K562 treated with DMSO at 1 percent for 12 hours (cell line): ENCODE results near the gene TMEM40. TPM values are rescaled to one million over a fixed set of nuclear protein-coding genes. Genes with fewer than 3 reads are reported as not detected.

Source experiments
- total RNA-seq: library from RNA; unstranded; fragments of 300-600 nt; gene quantifications from 2 replicates; pipeline ENCODE4 v1.2.3, GENCODE V29; 2022; ENCODE audit not compliant: insufficient read depth

Gene TMEM40, protein sequence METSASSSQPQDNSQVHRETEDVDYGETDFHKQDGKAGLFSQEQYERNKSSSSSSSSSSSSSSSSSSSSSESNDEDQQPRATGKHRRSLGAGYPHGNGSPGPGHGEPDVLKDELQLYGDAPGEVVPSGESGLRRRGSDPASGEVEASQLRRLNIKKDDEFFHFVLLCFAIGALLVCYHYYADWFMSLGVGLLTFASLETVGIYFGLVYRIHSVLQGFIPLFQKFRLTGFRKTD
- total RNA-seq: 0.68 TPM in 1 of 2 replicates, not detected in the other

DNA sequence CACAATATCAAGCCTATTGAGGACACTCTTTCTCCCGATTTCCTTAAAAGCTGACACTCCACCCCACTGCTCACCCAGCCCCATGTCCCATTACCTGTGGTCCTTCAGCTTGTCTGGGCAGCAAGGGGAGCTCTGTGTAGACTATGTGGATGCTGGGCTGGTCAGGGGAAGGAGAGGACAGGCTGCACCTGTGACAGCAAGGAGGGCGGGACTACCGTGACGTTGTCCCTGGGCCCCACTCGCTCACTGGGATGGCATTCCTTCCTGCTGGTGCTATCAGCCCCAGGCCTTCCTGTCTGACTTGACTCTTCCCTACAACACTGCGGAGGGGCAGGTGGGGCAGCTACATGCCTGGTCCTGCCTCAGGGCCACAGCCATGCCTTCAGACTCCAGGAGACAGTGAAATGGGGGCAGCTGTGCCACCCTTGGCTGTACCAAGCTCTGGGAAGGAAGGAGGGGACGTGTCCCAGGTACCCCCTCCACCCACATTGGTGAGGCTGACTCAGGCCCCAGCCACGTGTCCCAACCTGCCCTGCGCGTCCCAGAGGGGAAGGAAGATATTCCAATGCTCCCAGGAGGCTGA is at the start of gene TMEM40:
Gene TMEM40, minus strand, starts transcription at position 163 of the 583 bp plus-strand sequence. CDS start 9,427 bp downstream, outside the sequence.

DNA sequence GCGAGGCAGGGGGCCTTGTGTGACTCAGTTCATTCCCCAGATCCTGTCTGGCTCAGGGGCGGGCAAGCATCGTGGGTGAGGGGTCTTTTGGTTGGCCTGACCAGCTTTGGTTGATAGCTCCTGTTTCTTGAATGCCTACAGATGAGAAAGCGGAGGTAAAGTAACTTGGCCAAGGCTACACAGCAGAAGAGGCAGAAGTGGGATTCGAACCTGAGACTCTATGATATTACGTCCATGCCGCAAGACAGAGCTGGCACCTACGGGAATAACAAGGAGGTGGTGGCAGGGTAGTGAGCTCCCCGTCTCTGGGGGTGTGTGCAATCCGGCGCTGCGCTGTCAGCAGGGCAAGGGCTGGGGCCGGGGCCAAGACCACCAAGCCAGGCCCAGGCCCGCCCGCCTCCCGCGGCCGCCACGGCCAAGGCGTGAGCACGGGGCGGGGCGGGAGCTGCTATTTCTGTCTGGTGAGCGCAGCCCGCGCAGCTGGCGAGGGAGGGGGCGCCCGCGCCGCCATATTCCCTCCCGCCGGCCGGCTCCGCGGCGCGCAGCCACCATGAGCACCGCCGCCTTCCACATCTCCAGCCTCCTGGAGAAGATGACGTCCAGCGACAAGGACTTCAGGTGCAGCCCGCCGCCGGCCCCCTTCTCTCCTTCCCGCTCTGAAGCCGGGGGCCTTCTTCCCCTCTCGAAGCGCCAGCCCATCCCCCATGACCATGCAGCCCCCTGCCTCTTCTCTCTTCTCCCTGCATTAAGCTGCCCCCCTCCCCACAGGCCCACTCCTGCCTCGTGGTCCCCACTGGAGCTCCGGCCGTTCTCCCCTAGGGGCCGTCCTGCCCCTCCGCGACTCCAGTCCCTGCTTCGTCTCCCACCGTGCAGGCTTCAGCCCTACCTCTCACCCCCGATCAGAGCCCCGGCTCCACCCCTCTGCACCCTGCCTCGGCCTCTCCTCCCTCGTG is 37.4 kb upstream of the TMEM40 start, which contains the start of gene CAND2:
Gene CAND2, plus strand, starts transcription at position 510 of the 953 bp plus-strand sequence. Its CDS starts 41 bp downstream, at position 551.

Other genes with a start within 250 kb of the TMEM40 start
- gene MKRN2OS, start 213.8 kb downstream of the TMEM40 start, total RNA-seq: not detected in 2 replicates
- 18.2 and 41.1 TPM in 2 replicates for gene MKRN2, start 202.2 kb downstream of the TMEM40 start, total RNA-seq
- 37.2 and 93.2 TPM in 2 replicates for gene RAF1, start 95.1 kb downstream of the TMEM40 start, total RNA-seq
- gene CAND2, start 37.4 kb upstream of the TMEM40 start, total RNA-seq: 6.5 and 10.8 TPM in 2 replicates
- 1,822 and 3,094 TPM in 2 replicates for gene RPL32, start 82.3 kb upstream of the TMEM40 start, total RNA-seq